Activated CD4-positive, alpha-beta T cell treated with anti-CD3 and anti-CD28 coated beads, Interleukin-2, amount 50 U/mL, for 4 hours (primary cell): ENCODE measurements around the gene KLF6.

Experiments
- DNase-seq, 2 experiments: peaks; one replicate each; pipeline ENCODE4 v3.0.0-alpha.2; 2020

The KLF6 gene

GRCh38 chr10:3774018-3774813, 10.8 kb downstream of the KLF6 start:
- DNase-seq, result no peak

GRCh38 chr10:3773460-3774017, 11.5 kb downstream of the KLF6 start:
- DNase-seq, result no peak

GRCh38 chr10:3772361-3773171, 12.4 kb downstream of the KLF6 start:
- DNase-seq, result no peak

GRCh38 chr10:3770611-3771110, 14.3 kb downstream of the KLF6 start:
- DNase-seq, result no peak

- DNase-seq, result no peak
These were observed 15.5 kb downstream of the KLF6 start for GRCh38 chr10:3769556-3769955.

GRCh38 chr10:3766046-3766756, 18.8 kb downstream of the KLF6 start:
- DNase-seq, result no peak

GRCh38 chr10:3765146-3765545, 19.9 kb downstream of the KLF6 start:
- no peak for DNase-seq

- DNase-seq, result no peak
These were observed 20.3 kb downstream of the KLF6 start for GRCh38 chr10:3764626-3765112.

- no peak for DNase-seq
These were observed 21.0 kb downstream of the KLF6 start for GRCh38 chr10:3763852-3764625.

- no peak for DNase-seq
These were observed 22.0 kb downstream of the KLF6 start for GRCh38 chr10:3763035-3763456.

- no peak for DNase-seq
These were observed 22.7 kb downstream of the KLF6 start for GRCh38 chr10:3762309-3762708.

- no peak for DNase-seq
These were observed 23.1 kb downstream of the KLF6 start for GRCh38 chr10:3761904-3762303.

GRCh38 chr10:3761021-3761686, 23.9 kb downstream of the KLF6 start:
- DNase-seq, result peak in 1 of 2 experiments; percentile 21

- DNase-seq, result no peak
These were observed 24.9 kb downstream of the KLF6 start for GRCh38 chr10:3760083-3760482.

- DNase-seq, result no peak
These were observed 25.6 kb downstream of the KLF6 start for GRCh38 chr10:3759397-3759796.

- DNase-seq, result no peak
These were observed 26.5 kb downstream of the KLF6 start for GRCh38 chr10:3758491-3758970.

GRCh38 chr10:3757638-3758490, 27.1 kb downstream of the KLF6 start:
- DNase-seq, result peak; percentile 70 to 75

- no peak for DNase-seq
These were observed 27.8 kb downstream of the KLF6 start for GRCh38 chr10:3757250-3757637.

- no peak for DNase-seq
These were observed 28.7 kb downstream of the KLF6 start for GRCh38 chr10:3756360-3756740.
